ENCODE measurements around the gene EMC8.

The EMC8 gene

DNA sequence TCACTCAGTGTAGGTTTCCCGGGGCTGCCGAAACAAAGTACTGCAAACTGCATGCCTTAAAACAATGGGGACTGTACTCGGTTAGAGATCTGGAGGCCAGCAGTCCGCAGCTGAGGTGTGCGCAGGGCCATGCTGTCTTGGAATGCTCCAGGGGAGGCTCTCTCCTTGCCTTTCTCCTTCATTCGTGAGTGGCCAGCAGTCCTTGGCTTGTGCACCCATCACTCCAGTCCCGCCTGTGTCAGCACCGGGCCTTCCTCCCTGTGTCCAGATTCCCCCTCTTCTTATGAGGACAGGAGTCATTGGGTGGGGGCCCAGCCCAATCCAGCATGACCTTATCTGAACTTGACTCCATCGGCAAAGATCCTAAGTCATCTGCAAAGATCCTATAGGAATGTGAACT, 43.5 kb upstream of the EMC8 start:
- H3K36me3 ChIP-seq (ENCODE audit: control insufficient read depth, insufficient read depth, low read length): no peaks in the 10 kb centered on the region
- peaks cover 3% of the 10 kb centered on the region for H3K4me1 ChIP-seq
- no peaks in the 10 kb centered on the region for H3K79me2 ChIP-seq
- no peak for TF ChIP-seq CTCF (IDR thresholded peaks at IDR 0.05)
- H3K9ac ChIP-seq: no peak overlapping the region
- no peak overlapping the region for H3K4me3 ChIP-seq (ENCODE audit: low read depth, low read length)
- no peak overlapping the region for H2AFZ ChIP-seq
- H3K4me2 ChIP-seq (ENCODE audit: low read length): no peak overlapping the region
- H3K27ac ChIP-seq: no peak overlapping the region
- no peaks in the 10 kb centered on the region for H3K9me3 ChIP-seq (ENCODE audit: control insufficient read depth, low read length)
- H3K27me3 ChIP-seq (ENCODE audit: control insufficient read depth, insufficient read depth, low read length): peaks cover 3% of the 10 kb centered on the region

- no peak overlapping the region for H3K9ac ChIP-seq
- H3K27me3 ChIP-seq (ENCODE audit: control insufficient read depth, insufficient read depth, low read length): peaks cover 4% of the 10 kb centered on the region
- H3K4me3 ChIP-seq (ENCODE audit: low read depth, low read length): no peak overlapping the region
- H3K79me2 ChIP-seq: no peaks in the 10 kb centered on the region
- no peak for TF ChIP-seq CTCF (IDR thresholded peaks at IDR 0.05)
- no peaks in the 10 kb centered on the region for H3K9me3 ChIP-seq (ENCODE audit: control insufficient read depth, low read length)
- H3K4me1 ChIP-seq: no peaks in the 10 kb centered on the region
- no peak overlapping the region for H3K4me2 ChIP-seq (ENCODE audit: low read length)
- H2AFZ ChIP-seq: no peak overlapping the region
- no peak overlapping the region for H3K27ac ChIP-seq
- H3K36me3 ChIP-seq (ENCODE audit: control insufficient read depth, insufficient read depth, low read length): no peaks in the 10 kb centered on the region
These were observed 43.1 kb upstream of the EMC8 start for GRCh38 chr16:85842435-85842834.

- TF ChIP-seq CTCF (IDR thresholded peaks at IDR 0.05): no peak
- Histone ChIP-seq H3K4me3 (ENCODE audit: low read depth, low read length) (no peak overlapping the region), H3K9ac (no peak overlapping the region), H3K27me3 (ENCODE audit: control insufficient read depth, insufficient read depth, low read length) (peaks cover 4% of the 10 kb centered on the region), H3K9me3 (ENCODE audit: control insufficient read depth, low read length) (no peaks in the 10 kb centered on the region), H3K36me3 (ENCODE audit: control insufficient read depth, insufficient read depth, low read length) (no peaks in the 10 kb centered on the region), H2AFZ (no peak overlapping the region), H3K4me1 (no peaks in the 10 kb centered on the region), H3K79me2 (no peaks in the 10 kb centered on the region), H3K4me2 (ENCODE audit: low read length) (no peak overlapping the region), H3K27ac (no peak overlapping the region)
These were observed 41.5 kb upstream of the EMC8 start for GRCh38 chr16:85840801-85841200.

DNA sequence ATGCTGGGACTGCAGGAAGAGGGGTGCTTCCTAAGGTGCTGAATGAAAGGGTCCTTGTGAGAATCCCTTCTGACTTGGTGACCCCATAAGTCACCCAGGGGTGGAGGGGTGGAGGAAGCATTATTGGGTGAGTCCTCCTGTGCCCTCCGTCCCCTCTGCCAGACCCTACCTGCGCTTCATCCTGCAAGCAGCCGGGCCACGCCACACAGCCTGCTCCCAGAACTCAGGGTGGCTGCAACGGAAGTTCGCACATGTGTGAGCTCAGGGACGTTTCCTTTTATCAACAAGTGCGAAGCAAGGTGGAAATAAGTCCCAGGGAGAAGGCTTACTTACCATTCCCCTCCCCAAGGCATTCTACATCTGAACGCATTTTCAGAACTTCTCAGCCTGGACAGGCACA, 41.1 kb upstream of the EMC8 start:
- H3K79me2 ChIP-seq: no peaks in the 10 kb centered on the region
- no peak overlapping the region for H3K27ac ChIP-seq
- no peaks in the 10 kb centered on the region for H3K4me1 ChIP-seq
- no peaks in the 10 kb centered on the region for H3K36me3 ChIP-seq (ENCODE audit: control insufficient read depth, insufficient read depth, low read length)
- no peak overlapping the region for H3K4me2 ChIP-seq (ENCODE audit: low read length)
- peaks cover 4% of the 10 kb centered on the region for H3K27me3 ChIP-seq (ENCODE audit: control insufficient read depth, insufficient read depth, low read length)
- H3K9ac ChIP-seq: no peak overlapping the region
- H3K9me3 ChIP-seq (ENCODE audit: control insufficient read depth, low read length): no peaks in the 10 kb centered on the region
- TF ChIP-seq CTCF (IDR thresholded peaks at IDR 0.05): no peak
- H3K4me3 ChIP-seq (ENCODE audit: low read depth, low read length): no peak overlapping the region
- no peak overlapping the region for H2AFZ ChIP-seq

DNA sequence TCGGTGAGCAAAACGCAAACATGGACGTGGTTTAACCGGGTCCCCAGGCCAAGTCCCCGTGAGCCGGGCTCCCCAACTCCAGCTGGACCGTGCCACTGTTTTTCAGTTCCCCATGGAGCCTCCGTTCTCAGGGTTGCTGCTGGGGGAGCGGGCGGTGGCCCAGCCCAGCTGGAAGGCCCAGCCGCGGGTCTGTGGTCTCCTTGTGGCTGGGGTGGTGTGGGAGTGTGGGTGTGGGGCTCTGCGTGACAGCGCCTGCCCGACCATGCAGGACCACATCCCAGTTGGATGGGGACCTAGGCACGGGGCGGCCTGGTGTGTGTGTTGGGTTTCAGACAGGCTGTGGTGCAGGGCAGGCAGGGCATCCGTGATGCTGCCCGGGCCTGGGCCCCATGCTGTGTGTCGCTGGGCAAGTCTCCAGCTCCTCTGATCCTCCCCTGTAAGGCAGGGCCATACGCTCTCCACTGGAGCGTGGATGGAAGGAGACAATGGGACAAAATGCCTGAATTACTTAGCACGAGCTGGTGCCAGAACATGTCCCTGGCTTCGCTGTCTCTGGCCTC, 40.4 kb upstream of the EMC8 start:
- no peak for TF ChIP-seq CTCF (IDR thresholded peaks at IDR 0.05)
- Histone ChIP-seq H2AFZ (no peak overlapping the region), H3K4me2 (ENCODE audit: low read length) (no peak overlapping the region), H3K4me1 (no peaks in the 10 kb centered on the region), H3K27ac (no peak overlapping the region), H3K9ac (no peak overlapping the region), H3K9me3 (ENCODE audit: control insufficient read depth, low read length) (no peaks in the 10 kb centered on the region), H3K27me3 (ENCODE audit: control insufficient read depth, insufficient read depth, low read length) (peaks cover 4% of the 10 kb centered on the region), H3K36me3 (ENCODE audit: control insufficient read depth, insufficient read depth, low read length) (no peaks in the 10 kb centered on the region), H3K79me2 (no peaks in the 10 kb centered on the region), H3K4me3 (ENCODE audit: low read depth, low read length) (no peak overlapping the region)
